PC-9 (cell line): ENCODE results near the gene SDK1.

Experiments
- CTCF ChIP-seq: fragments of 200-600 bp; sonication (generic); conservative IDR thresholded peaks from 2 replicates; pipeline ENCODE4 v1.6.1; 2017; ENCODE audit warnings: mixed run types, antibody characterized with exemption, mild to moderate bottlenecking, moderate library complexity
- EZH2 ChIP-seq: fragments of 200-600 bp; sonication (generic); IDR thresholded peaks from 2 replicates; pipeline ENCODE4 v1.8.0; 2017; ENCODE audit warnings: antibody characterized with exemption, low read depth

GRCh38 chr7:3892686-3893085 is 591.6 kb downstream of the SDK1 start:
- TF ChIP-seq EZH2 (no peak), CTCF (no peak)
